Heart right ventricle (tissue), 16 donors: ENCODE measurements around the gene GNB1L. TPM values are rescaled to one million over a fixed set of nuclear protein-coding genes. Genes with fewer than 3 reads are reported as not detected.

Experiments used
- ATAC-seq, 8 donors: fragments of 200-7000 bp; cut with Tn5 transposase; one replicate each; pipeline ENCODE4 v1.9.1; 2020; ENCODE audit warnings: mild to moderate bottlenecking in 8 of 8, moderate library complexity in 8 of 8, moderate number of reproducible peaks in 1 of 8
- DNase-seq, 2 donors: peaks; one replicate each; pipeline ENCODE4 v3.0.0-alpha.2; 2020
- H3K27ac ChIP-seq, 10 donors: fragments of 200-600 bp; sonication (generic) in 2 of 10; one replicate each; pipeline versions ENCODE4 v1.5.0 to v1.8.0; 2020 to 2022; ENCODE audit warnings: mild to moderate bottlenecking in 3 of 10
- H3K27me3 ChIP-seq, 7 donors: fragments of 200-600 bp; one replicate each; pipeline ENCODE4 v1.8.0; 2021 to 2022; ENCODE audit warnings: mild to moderate bottlenecking in 2 of 7
- H3K36me3 ChIP-seq, 9 donors: fragments of 200-600 bp; sonication (generic) in 1 of 9; one replicate each; pipeline versions ENCODE4 v1.5.0 to v1.8.0; 2020 to 2022; ENCODE audit warnings: mild to moderate bottlenecking in 2 of 9
- H3K4me1 ChIP-seq, 9 donors: fragments of 200-600 bp; sonication (generic) in 1 of 9; one replicate each; pipeline versions ENCODE4 v1.5.0 to v1.8.0; 2020 to 2022; ENCODE audit warnings: mild to moderate bottlenecking in 4 of 9
- H3K4me3 ChIP-seq, 10 donors: fragments of 200-600 bp; sonication (generic) in 2 of 10; one replicate each; pipeline versions ENCODE4 v1.5.0 to v1.8.0; 2020 to 2022; ENCODE audit warnings: mild to moderate bottlenecking in 7 of 10, moderate library complexity in 2 of 10
- H3K9me3 ChIP-seq, 11 donors: fragments of 200-600 bp in 10 of 11; sonication (generic) in 2 of 11; one replicate each; pipeline versions ENCODE4 v1.5.0 to v1.8.0; 2013 to 2022; ENCODE audit warnings: mild to moderate bottlenecking in 2 of 11, control low read depth in 1 of 11, moderate library complexity in 1 of 11
- WGBS, 2 donors: extraction: QIAGEN DNeasy Blood & Tissue Kit; methylation state at CpG; one replicate each; pipeline ENCODE4 v1.1.7; 2013; ENCODE audit warnings: inconsistent platforms in 1 of 2; 5-methylcytosine and 5-hydroxymethylcytosine counted together
- intact Hi-C, 10 donors: fragments of 100-400 bp; cut with DNase I; formaldehyde crosslinking; loops; one replicate each; pipeline versions ENCODE4 v1.11.1 to v1.14.2; 2022
- polyA plus RNA-seq, 2 donors: library from polyadenylated mRNA; stranded (reverse); fragments of 200-250 nt; gene quantifications; one replicate each; pipeline ENCODE4 v1.2.3, GENCODE V29; 2013
- total RNA-seq, 10 donors: library from RNA; stranded (reverse); fragmentation: NEBNext Ultra II Directional in 3 of 10; extraction: Animal tissue kit (Norgen Biotek cat#: 25700) in 3 of 10; gene quantifications; one replicate each; pipeline versions ENCODE4 v1.2.1 to v1.2.4, GENCODE V29; 2021 to 2023
- TF ChIP-seq, protein P1 (sequence below), 9 donors: fragments of 200-600 bp; sonication (generic) in 2 of 9; IDR thresholded peaks; one replicate each; pipeline versions ENCODE4 v1.5.0 to v1.8.0; 2021 to 2022; ENCODE audit warnings: antibody characterized with exemption in 9 of 9, mild to moderate bottlenecking in 5 of 9, moderate library complexity in 1 of 9
- donor health status: Arrhythmogenic right ventricular cardiomyopathy.
- donor health status: ischemic (EF 13 %, LVEDD 7.1; RV severe dilation, severe dysfunction).
- donor health status: healthy with polysubstance abuse.
- donor health status: DM: no; HTN: yes; CAD: no.
- donor health status: DM: no; HTN: no; CAD: no.
- donor health status: ischemic (EF 25% LVEDD 6.9; RV normal size, moderate dysfunction).
- donor health status: ischemic (EF 25% LVEDD 5.7; RV mildly dilated, moderate dysfunction).
- donor health status: healthy.
- donor health status: DM: yes; HTN: yes; CAD: no.
- donor health status: Ischemic cardiomyopathy.
- donor health status: ischemic (EF 35%, LVEDD 5.7; RV mildly dilated, moderate dysfunction).
- donor health status: nonischemic (EF 11% LVEDD 7.7; RV severe dilation, severe dysfunction).
- donor health status: DM: yes; HTN: yes; CAD: no.
- donor health status: PGD.
- donor health status: ischemic (EF 29% LVEDD 5.4; RV normal size, mild dysfunction).
- donor health status: nonischemic (EF 23%, LVEDD 6.1; RV moderate dilation, normal function).

GNB1L gene
- total and polyA plus RNA-seq, 12 donors, result 0.76 to 9.3 (median 1.9) TPM

DNA sequence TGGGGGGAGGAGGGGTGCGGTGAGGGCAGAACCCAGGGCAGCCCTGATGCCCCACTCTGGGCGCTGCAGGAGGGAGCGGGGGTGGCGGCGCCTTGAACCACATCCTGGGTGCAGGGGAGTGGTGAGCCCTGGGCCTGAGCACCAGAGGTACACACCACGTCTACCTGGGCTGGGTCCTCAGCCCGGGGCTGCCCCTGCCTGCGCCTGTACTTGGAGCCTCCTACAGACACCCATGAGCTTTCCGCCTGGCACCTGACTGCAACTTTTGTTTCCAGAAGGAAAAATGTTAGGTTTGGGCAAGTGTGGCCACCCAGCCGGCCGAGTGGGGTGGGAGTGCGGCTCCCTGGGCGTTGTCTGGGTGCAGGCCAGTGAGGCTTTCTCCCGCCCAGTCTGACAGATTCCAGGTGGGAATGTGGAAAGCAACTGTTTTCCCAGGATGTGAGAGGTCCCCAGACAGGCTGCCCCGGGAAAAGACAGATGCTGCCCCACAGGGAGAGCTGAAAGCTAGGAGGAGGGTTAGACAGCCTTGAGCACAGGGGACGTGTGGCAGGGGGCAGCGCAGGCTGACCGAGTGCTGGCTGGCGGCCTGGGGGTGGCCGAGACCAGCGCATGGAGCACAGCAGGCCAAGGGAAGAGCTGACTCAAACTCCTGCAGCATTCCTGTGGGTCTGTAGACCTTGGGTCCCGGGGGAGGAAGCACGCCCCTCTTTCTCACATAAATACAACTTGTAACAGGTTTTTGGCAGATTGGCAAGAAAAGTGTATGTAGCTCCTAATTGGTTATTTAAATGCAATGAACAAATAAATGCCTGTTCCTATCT, 44.1 kb downstream of the GNB1L start:
- Histone ChIP-seq H3K27me3 (no peaks in the 10 kb centered on the region), H3K4me1 (peaks cover 0 to 7% (median 0%) of the 10 kb centered on the region in 9 donors), H3K9me3 (no peaks in the 10 kb centered on the region), H3K27ac (no peak overlapping the region), H3K4me3 (no peak overlapping the region), H3K36me3 (no peaks in the 10 kb centered on the region)
- TF ChIP-seq, protein P1, sequence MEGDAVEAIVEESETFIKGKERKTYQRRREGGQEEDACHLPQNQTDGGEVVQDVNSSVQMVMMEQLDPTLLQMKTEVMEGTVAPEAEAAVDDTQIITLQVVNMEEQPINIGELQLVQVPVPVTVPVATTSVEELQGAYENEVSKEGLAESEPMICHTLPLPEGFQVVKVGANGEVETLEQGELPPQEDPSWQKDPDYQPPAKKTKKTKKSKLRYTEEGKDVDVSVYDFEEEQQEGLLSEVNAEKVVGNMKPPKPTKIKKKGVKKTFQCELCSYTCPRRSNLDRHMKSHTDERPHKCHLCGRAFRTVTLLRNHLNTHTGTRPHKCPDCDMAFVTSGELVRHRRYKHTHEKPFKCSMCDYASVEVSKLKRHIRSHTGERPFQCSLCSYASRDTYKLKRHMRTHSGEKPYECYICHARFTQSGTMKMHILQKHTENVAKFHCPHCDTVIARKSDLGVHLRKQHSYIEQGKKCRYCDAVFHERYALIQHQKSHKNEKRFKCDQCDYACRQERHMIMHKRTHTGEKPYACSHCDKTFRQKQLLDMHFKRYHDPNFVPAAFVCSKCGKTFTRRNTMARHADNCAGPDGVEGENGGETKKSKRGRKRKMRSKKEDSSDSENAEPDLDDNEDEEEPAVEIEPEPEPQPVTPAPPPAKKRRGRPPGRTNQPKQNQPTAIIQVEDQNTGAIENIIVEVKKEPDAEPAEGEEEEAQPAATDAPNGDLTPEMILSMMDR (IDR thresholded peaks at IDR 0.05), result no peak
- intact Hi-C loops, result no loop called here
- 90 to 91% methylated on average over 23 of the region's 23 CpGs for WGBS, 2 donors
- DNase-seq (peak in 1 of 2 donors; percentile 10), ATAC-seq (no peak)

DNA sequence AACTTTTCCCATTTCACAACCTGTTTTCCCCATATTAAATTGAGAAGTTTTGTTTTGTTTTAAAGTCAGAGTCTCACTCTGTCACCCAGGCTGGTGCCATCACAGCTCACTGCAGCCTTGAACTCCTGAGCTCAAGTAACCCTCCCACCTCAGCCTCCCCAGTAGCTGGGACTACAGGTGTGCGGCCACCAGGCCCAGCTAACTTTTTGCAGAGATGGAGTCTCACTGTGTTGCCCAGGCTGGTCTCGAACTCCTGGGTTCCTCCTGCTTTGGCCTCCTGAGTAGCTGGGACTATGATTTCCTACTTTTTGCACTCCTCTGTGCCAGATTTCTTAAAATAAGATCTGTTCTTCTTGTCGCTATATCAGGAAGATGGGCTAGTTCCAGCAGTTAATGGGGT, 44.9 kb downstream of the GNB1L start:
- WGBS, 2 donors, result 91 to 95% methylated on average over 3 of the region's 3 CpGs
- no peak for DNase-seq
- Histone ChIP-seq H3K36me3 (no peaks in the 10 kb centered on the region), H3K27ac (no peak overlapping the region), H3K27me3 (no peaks in the 10 kb centered on the region), H3K9me3 (no peaks in the 10 kb centered on the region), H3K4me1 (peaks cover 0 to 7% (median 0%) of the 10 kb centered on the region in 9 donors), H3K4me3 (no peak overlapping the region)
- no peak for ATAC-seq
- TF ChIP-seq, protein P1 (IDR thresholded peaks at IDR 0.05), result no peak
- intact Hi-C loops, result loop anchor here in 1 of 10 donors (10.0 kb wide), 1 partner anchor 55 kb away; no protein-coding TSS in a partner anchor

DNA sequence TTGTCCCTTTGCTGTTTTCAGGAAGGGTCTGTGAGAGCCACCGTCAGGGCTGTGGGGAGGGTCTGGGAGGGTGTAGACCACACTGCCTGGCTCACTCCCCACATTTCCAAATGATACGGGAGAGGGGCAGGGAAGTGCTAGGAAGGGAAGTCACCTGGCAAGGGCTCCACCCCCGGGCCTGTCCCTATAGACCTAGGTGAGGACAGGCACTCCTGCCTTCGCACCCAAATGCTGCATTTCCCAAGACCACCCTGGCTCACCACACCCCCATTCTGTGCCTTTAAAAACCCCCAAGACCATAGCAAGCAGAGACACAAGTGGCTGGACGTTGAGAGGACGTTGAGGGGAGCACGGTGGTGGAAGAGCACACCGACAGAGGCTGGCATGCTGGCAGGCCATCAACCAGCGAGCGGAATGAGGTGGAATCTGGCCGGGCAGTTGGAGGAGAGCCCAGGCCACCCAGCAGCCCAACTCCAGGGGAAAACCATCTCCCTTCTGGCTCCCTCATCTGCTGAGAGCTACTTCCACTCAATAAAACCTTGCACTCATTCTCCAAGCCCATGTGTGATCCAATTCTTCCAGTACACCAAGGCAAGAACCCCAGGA, 45.7 kb downstream of the GNB1L start:
- ATAC-seq, result peak in 6 of 8 donors; percentile 41 to 82 (median 64)
- TF ChIP-seq, protein P1 (IDR thresholded peaks at IDR 0.05), result no peak
- Histone ChIP-seq H3K27me3 (no peaks in the 10 kb centered on the region), H3K9me3 (no peaks in the 10 kb centered on the region), H3K4me3 (no peak overlapping the region), H3K27ac (no peak overlapping the region), H3K36me3 (no peaks in the 10 kb centered on the region), H3K4me1 (peaks cover 0 to 7% (median 0%) of the 10 kb centered on the region in 9 donors)
- DNase-seq, result peak; percentile 45 to 52
- WGBS, 2 donors, result 72 to 76% methylated on average over 11 of the region's 11 CpGs
- intact Hi-C loops, result loop anchor here in 1 of 10 donors (10.0 kb wide), 1 partner anchor 54 kb away; no protein-coding TSS in a partner anchor

DNA sequence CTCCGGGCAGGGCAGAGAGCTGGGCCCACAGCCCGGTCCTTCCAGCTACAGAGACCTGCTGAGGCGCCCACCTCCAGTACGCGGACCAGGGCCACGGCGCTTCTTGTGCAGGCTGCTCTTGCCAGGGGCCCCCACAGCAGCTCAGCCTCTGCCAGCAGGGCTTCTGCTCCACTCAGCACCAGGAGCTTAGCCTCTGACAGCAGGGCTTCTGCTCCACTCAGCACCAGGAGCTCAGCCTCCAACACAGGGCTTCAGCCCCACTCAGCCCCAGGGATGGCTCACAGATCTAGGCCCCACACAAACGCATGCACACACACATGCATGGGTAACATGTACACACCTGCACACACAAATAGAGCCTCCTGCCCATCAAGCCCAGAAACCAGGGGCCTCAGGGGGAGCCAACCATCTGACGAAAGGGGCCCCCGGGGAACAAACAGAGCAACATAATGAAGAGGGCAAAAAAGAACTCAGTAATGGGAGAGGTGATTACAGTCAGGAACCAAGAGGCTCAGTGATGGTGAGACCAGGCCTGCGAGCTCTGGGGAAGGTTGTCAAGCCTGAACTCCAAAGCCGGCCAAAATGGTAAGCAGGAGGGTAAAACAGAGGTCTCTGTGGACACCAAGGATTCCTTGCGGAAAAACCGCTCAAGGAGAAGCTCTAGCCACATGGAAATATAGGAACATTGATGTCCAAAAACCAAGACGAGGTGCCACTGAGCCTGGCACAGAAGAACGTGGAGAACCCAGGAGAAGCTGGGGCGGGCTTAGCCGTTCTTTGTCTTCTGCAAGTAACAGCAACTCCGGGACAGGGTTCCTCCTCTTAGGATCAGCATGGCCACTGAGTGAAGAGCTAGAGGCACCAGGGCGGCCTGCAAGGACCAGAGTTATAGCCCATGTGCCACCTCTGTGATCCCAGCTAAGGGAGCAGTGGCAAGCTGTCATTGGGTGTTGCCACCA, 46.5 kb downstream of the GNB1L start:
- ATAC-seq, result no peak
- intact Hi-C loops, result loop anchor here in 1 of 10 donors (10.0 kb wide), 1 partner anchor 53 kb away; no protein-coding TSS in a partner anchor
- Histone ChIP-seq H3K27me3 (no peaks in the 10 kb centered on the region), H3K9me3 (no peaks in the 10 kb centered on the region), H3K27ac (no peak overlapping the region), H3K4me1 (peaks cover 0 to 7% (median 0%) of the 10 kb centered on the region in 9 donors), H3K4me3 (no peak overlapping the region), H3K36me3 (no peaks in the 10 kb centered on the region)
- WGBS, 2 donors, result 95 to 98% methylated on average over 20 of the region's 20 CpGs
- TF ChIP-seq, protein P1 (IDR thresholded peaks at IDR 0.05), result no peak
- DNase-seq, result no peak
